NCI-H748 (cell line): Measurements from ENCODE around the gene SORCS1.

Experiments used
- DNase-seq: peaks from one replicate; lab custom pipeline; 2025; ENCODE audit not compliant: unreplicated experiment; lab: John Stamatoyannopoulos, UW

SORCS1 gene

DNA sequence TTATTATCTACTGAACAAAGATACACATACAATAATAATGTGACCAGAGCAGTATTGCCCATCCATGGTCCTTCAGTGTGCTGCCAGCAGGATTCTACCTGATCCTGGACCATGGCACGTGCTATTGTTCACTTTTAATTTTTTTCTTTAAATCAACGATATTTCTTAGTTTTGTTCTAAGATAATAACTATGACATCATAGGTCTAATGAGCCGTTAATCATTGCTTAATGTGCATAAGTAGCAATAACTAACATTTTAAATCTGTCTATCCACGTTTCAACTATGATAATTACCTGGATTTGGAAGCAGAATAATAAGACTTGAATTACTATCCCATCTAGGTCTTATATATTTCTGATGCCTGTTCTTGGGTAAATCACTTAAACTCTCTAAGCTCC lies 253.8 kb downstream of the SORCS1 start:
- no peak for DNase-seq

DNA sequence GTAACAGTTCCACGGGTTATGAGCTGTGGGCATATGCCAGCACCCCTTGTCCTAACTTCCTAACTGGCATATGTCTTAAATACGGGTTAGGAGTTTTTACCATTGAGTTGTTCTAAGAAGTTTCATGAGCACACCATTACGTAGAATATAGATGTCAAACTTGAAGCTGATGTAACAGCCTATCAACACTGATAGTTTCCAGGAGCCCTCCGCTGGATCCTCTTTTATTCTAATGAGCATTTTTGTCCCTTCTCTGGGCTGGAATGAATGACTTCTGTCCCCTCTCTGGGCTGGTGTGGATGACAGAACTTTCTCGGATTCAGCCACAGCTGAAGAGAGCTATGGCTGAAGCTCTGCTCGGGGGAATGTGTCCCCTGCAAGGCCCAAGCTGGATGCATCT lies 256.3 kb downstream of the SORCS1 start:
- DNase-seq = no peak

DNA sequence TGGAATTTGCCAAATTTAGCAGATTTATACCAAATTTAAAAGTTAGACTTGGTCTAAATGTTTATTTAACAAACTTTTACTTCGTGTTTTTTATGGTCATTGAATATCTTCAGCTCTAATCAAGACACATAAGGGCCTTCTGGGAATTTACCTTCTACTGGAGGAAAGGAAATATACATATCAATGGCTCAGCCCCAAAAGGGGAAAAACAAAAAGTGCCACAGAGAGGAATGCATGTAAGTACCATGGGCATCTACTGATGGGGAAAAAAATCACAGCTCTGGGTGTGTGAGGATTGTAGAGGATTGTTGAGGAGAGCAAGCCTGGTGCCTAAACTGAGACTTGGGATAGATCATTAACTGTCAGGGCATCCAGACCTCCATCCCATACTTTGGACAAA lies 260.3 kb downstream of the SORCS1 start:
- DNase-seq = no peak

DNA sequence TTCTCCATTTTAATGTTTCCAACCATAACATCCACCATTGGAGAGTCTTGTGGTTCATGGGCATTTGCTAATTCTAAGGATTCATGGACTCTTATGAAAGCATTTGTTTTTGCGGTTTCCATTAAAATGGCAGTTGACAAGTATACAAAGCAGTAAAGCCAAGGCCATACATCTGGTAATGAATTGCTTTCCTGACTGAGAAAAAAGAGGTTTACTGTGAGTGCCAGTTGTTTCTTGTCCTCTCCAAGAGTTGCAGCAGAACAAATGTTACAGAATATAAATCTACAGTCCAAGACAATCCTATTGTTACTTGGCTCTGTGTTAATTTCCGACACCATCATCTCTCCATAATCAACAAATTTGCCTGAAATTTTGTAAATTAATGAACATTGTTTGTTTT lies 261.3 kb downstream of the SORCS1 start:
- no peak for DNase-seq

DNA sequence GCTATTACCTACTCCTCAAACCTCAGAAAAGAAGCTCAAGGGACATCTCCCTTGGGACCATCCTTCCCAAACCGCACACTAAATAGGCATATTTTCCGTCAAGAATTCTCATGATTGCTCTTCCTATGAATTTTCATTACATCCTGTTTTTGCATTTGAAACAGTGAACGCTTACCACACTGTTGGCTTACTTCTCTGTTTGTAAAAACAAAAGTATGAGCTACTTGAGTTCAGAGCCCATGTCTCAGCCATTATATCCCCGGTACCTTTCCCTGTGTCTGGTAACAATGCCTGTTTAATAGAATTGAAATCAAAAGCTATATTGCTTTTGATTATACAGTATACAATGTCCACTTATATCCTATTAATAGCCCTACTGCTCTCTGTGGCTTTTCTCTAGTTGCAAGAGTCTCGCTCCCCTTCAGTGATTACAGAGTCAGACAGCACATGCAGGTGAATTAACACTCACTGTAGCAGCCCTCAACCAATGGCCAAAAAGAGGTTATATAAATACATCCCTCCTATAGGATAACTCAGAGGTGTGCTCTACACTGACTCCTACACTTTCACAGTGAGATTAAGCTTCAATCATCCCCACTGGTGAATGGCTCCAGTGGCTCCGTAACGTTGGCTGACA lies 264.4 kb downstream of the SORCS1 start:
- DNase-seq = no peak

DNA sequence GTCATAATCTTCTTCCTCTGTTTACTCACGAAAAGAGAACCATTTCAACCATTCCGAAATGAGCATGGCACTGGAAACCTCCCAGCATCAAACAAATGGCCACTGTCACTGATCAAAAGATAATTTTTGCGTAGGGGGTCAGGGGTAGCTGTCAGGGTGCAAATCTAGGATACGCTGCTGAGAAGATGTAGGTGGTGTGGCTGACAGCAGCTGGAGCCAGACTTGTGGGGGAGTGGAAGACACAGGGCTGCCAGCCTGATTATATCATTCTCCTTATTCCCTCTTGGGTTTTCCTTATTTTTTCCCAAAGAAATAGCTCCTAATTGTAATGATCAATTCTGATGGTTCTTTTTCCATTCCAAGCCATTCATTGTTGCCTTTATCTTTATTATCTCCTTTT lies 266.1 kb downstream of the SORCS1 start:
- DNase-seq = no peak

DNA sequence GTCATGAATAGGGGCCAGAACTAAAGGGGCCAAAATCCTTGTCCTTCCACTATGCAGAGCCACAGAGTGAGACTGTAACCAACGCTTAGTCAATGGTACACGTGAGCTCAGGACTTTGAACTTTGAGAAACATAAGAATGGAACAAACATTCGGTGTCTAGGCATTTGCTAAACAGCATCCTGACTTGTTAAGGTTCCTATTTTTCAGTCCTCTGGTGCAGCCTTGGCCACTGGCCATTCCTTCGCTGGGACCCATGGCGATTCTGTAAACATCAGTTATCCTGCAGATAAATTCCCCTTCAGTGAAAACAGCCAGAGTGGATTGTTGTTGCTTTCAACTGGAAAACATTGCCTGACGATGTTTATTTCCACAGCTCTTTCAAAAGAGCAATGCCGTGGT lies 266.8 kb downstream of the SORCS1 start:
- no peak for DNase-seq

DNA sequence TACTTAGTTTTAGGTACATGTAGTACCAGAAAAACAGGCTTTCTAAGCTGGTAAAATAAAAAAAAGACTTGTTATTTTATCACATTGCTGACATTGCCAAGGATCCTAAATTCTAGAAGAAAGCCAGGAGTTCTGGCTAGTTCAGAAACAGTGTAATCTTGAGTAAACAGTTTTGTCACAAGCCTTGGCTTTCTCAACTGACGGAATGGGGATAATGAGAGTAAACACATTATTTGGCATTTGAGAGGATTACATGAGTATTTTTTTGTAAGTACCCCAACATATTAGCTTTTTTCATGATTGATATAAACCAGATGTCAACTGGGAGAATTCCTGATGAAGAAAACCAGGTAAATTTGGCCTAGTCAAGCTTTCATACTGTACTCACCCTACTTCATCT lies 269.8 kb downstream of the SORCS1 start:
- DNase-seq = no peak

DNA sequence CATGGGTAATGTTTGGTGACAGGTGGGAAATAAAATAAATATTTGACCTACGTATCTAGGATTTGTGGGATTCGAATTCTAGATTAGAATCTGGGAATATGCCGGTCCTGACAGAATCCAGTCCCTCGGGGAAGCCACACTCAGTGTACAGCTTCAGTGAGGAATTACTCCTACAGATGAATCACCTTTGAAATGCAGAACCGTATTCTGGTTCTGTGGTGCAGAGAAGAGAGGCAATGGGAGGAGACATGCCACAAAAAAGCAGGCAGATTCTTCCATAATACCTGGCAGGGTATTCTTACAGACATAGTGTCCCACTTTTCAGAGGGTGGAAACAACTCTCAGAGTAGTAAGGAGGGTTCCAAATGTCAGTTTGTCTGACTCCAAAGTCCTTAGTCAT lies 286.9 kb downstream of the SORCS1 start:
- no peak for DNase-seq

DNA sequence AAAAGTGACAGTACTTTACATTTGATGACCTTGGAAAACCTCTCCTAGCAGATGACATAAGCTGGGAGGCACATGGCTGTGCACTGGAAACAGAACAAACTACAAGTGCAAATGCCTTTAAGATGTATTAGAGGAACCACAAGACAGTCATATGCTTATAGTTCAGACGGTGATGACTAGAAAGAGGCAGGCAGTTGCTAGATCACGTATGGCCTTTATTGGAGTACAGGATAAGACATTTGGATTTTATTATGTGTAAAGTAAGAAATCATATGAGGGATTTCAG lies 290.0 kb downstream of the SORCS1 start:
- no peak for DNase-seq

DNA sequence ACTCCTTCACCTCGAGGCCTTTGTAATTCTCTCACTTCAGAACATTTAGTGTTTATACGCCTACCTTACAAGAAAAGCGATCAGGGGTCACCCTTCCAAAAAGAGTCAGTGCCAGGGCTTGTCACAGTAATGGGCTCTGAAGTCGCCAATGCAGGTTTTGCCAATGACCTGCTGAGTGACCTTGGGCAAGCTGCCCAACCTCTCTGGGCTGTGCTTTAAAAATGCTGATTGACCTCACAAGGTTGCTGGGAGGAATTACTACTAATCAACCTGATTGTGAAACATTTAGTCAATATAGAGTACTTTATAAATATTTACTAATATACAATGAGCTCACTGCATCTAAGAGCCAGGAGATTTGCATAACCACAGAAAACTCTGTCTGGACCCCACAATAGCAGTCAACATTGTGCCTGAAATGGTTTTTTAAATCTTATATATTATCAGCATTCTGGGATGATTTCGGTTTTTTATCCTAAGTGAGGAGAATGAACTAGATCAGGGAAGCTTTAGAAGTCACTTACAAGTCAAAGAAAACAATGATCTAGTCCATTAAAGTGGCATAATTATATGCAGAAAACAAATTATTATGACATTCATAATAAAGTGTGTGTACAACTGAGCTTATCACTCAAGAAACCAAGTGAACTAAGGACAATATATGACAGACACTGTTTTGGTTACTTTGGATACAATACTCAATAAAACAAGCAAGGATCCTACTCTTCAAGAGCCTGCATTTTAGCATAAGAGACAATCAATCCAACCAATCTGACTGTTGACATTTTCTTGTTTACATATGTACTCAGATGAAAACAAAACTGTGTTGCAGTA lies 290.5 kb downstream of the SORCS1 start:
- DNase-seq = no peak

DNA sequence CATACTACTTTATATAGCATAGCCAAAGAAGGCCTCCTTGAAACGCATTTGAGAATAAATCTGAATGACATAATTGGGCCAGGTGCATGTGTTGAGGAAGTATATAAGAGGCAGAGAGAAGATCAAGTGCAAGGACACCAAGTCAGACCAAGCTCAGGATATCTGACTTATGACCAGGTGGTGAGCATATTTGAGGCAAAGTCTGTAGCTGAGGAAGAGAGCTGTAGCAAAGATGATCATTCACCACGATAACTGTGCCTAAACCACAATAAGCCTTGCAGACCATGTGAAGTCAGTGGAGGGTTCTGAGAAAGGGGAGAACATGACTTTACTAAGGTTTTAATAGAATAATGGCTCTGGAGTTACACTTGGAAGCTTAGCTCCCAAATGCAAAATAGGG lies 292.3 kb downstream of the SORCS1 start:
- no peak for DNase-seq

DNA sequence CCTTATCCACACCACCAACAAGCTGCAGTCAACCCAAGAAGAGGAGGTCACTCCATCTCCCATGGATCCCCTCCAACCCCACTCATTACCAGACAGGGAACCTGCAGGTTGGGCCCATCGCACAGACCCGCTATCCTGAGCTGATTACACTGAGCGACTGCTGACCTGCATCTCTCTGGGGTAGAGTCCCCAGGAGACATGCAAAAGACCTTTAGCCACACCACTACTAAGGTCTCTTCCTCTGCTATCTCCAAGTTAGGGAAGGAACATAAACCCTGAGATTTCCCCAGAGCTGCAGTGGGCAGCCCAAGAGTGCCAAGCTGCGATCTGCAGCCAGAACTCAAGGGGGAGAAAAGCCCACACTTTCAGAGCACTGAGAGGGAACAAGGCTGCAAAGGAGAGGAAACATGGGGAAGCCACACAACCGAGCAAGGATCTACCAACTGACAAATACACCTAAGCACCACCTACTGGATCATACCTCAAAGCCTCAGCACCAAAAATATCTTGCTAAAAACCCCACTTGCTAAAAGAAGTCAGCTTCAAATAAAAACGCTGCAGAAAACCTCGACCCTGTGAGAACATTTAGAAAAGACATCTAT lies 298.2 kb downstream of the SORCS1 start:
- DNase-seq = no peak

DNA sequence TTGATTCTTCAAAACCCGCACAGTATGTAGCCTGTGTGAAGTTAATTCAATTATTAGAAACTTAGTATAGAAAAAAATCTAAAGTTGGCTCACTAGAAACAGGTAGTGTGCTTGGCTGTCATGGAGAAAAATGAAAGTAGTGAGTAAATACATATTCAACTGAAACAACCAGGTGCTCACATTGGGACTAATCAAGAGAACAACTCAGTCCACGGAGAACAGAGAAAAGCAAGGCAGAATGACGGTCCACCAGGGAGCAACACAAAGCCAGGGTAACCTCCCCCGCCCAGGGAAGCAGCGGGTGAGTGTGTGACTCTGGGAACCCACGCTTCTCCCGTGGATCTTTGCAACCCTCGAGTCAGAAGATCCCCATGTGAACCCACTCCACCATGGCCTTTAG lies 300.5 kb downstream of the SORCS1 start:
- no peak for DNase-seq

DNA sequence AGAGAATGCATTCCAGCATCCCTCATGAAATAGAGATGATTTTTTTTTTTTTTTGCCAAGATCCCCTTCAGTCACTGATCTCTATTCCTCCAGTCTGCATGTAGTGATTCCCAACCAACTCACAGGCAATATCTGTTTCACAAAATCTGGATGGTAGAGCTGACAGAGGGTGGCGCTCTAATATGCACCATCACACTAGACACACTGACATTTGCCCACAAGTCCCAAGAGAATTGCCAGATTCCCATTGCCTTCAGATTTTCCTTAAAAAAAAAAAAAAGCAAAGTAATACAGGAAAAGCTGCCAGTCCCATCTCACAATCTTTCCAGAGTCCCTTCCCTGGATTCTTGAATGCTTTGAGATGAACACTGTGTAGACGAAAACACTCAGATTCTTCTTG lies 301.0 kb downstream of the SORCS1 start:
- DNase-seq = no peak

DNA sequence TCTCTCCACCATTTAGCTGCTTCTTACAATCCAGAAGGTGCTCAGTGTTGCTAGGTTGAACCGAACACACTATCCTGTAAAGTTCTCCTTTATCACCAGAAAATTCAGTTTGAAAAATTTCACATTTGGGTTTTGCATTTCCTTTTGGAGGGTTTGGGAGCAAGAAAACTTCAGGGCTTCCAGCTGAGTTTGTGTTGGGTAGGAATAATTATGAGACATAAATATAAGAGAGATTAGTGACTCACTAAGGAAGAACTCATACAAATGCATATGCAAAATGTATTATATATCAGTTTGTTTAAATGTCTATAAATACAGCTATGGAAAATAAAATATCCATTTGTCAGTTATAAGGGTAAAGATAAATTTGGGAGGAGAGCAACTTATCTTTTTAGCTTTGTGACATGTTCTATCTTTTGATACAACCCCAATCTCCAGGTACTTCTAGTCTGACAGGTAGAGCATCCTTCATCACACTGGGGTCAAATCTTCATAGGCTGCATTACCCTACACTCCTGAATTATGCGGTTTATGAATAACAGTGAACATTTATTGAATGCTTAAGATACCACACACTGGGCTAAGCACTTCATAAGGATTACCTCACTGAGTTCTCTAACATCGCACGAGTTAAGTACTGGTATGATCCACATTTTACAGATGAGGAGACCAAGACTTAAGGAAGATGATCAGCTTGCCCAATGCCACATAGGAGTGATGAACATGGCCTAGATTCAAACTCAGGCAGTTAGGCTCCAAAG lies 304.4 kb downstream of the SORCS1 start:
- no peak for DNase-seq

DNA sequence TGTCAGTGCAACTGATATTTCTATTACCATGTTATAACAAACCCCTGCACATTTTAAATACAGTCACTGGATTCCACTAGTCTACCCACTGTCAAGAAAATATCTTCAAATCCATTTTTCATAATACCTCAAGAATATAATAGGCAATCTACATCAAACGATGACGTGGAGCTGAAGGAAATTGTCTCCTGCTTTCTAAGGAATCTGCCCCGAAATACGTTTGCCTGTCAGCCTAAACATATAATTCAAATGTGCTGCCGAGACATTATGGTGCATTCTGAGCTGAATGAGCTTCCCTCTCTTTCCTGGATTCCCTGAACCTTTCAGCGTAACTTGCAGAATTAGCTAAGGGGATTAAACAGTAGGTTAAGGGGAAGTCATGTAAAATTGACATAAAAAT lies 306.8 kb downstream of the SORCS1 start:
- no peak for DNase-seq

DNA sequence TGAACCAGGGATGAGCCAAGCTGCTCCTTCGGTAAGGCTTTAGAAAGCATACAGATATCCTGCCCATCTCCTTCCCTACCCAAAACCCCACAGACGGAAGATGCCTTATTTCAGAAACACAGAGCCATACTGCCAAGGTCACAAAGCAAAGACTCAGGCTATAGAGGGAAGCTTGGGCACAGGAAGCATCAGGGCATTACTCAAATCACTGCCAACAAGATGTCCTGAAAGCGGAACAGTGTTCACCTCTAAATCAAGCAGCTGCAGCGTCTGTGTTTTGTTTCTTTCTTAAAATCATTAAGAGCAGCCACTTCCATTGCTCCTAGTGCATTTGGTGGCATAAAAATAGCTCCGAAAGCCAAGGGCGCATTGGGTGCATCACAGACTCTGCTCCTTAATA lies 307.3 kb downstream of the SORCS1 start:
- no peak for DNase-seq

DNA sequence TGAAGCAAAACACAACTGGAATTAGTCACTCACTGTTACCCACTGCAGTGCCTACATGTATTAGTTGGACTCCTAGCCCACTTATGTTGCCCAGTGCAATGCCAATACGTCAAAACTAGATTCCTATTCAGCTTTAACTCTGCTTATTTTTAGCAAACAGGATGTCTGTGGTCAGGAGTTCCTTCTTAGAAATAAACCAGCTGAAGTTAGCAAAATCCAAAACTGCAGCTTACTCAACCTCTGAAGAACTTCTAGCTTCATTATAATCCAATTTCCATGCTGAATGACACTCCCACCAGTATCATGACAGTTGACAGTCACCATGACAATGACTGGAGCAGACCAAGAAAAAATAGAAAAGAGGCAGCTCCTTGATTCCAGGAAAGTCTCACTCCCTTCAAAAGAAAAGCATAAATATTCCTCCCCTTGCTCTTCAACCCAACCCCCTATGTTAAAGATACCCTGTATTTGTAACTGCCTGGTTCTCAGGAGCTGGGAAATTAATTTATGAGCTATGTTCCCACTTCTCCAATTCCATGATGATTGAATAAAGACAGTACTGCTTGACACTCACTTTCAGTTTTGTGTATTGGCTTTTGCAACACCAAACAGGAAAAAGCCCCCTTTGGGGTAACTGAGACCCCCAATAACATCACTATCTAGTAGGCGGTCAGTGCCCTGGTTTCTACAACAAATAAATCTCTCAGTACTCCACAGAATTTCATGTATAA lies 327.4 kb downstream of the SORCS1 start:
- DNase-seq = no peak

DNA sequence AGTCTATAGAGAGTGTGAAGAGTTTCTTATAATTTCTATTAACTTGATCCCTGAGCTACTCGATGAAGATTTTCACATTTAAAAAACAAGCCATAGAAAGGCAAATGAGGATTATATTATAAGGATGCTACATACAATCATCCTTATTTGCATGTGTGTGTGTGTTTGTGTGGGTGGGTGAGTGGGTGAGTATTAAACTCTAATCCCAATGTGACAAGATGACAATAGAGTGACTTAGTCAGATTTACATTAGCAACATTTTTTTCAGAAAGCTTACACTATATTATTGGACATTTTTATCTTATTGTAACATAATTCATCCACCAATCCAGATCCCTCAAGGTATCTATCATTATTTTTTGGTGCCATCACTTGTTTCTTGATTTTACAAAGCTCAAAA lies 331.7 kb downstream of the SORCS1 start:
- no peak for DNase-seq

DNA sequence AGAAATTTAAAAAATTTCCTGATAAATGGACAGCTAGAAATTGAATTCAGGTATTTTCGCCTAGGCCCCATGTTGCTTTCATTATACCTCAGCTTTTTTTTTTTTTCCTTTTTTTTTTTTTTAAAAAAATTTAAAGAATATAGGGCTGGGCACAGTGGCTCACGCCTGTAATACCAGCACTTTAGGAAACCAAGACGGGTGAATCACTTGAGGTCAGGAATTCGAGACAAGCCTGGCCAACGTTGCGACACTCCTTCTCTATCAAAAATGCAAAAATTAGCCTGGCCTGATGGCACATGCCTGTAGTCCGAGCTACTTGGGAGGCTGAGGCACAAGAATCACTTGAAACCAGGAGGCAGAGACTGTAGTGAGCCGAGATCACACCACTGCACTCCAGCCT lies 334.0 kb downstream of the SORCS1 start:
- DNase-seq = no peak
